Transverse colon (tissue), 4 donors: Measurements from ENCODE around the gene IGSF22.

ENCODE experiments used
- POLR2A ChIP-seq: fragments of 450-650 bp; IDR thresholded peaks from one replicate; pipeline ENCODE4 v1.6.1; 2016; ENCODE audit warnings: antibody characterized with exemption, mild to moderate bottlenecking, moderate library complexity
- POLR2AphosphoS5 ChIP-seq, 3 donors: sonication (generic); formaldehyde crosslinking; IDR thresholded peaks; one replicate each; pipeline ENCODE4 v1.6.1; 2016; ENCODE audit warnings: antibody characterized with exemption in 3 of 3
- TF ChIP-seq, protein P1 (sequence below), 5 experiments: fragments of 200-600 bp in 3 of 5; fragments of 450-650 bp in 2 of 5; sonication (generic) in 3 of 5; IDR thresholded peaks; 1 replicate in 2 of 5; 2 replicates in 3 of 5; pipeline ENCODE4 v1.5.1; 2016 to 2017; ENCODE audit warnings: antibody characterized with exemption in 5 of 5, inconsistent platforms in 3 of 5, mild to moderate bottlenecking in 2 of 5, moderate library complexity in 1 of 5

GRCh38 chr11:18704045-18704645 lies 21.8 kb downstream of the IGSF22 start:
- TF ChIP-seq, protein P1, sequence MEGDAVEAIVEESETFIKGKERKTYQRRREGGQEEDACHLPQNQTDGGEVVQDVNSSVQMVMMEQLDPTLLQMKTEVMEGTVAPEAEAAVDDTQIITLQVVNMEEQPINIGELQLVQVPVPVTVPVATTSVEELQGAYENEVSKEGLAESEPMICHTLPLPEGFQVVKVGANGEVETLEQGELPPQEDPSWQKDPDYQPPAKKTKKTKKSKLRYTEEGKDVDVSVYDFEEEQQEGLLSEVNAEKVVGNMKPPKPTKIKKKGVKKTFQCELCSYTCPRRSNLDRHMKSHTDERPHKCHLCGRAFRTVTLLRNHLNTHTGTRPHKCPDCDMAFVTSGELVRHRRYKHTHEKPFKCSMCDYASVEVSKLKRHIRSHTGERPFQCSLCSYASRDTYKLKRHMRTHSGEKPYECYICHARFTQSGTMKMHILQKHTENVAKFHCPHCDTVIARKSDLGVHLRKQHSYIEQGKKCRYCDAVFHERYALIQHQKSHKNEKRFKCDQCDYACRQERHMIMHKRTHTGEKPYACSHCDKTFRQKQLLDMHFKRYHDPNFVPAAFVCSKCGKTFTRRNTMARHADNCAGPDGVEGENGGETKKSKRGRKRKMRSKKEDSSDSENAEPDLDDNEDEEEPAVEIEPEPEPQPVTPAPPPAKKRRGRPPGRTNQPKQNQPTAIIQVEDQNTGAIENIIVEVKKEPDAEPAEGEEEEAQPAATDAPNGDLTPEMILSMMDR (IDR thresholded peaks at IDR 0.05) = no peak
- TF ChIP-seq POLR2A (no peak), POLR2AphosphoS5 (IDR thresholded peaks at IDR 0.05) (no peak)
